Measurements from ENCODE around the gene ADSS2. TPM values are rescaled to one million over a fixed set of nuclear protein-coding genes. Genes with fewer than 3 reads are reported as not detected.

The ADSS2 gene
- total RNA-seq, 1 experiment from 2014 or later = 46.2 TPM

- no peak for TF ChIP-seq JUND (IDR thresholded peaks at IDR 0.05)
- TF ChIP-seq ZNF274 (IDR thresholded peaks at IDR 0.05; ENCODE audit: low read depth, low read length) = no peak
- TF ChIP-seq SRF (IDR thresholded peaks at IDR 0.05; ENCODE audit: low read depth) = no peak
- TF ChIP-seq REST (IDR thresholded peaks at IDR 0.05; ENCODE audit: low read depth) = no peak
- TF ChIP-seq POLR2A (IDR thresholded peaks at IDR 0.05; ENCODE audit: borderline replicate concordance, extremely low read depth, insufficient read depth, insufficient read length) = no peak
- TF ChIP-seq CEBPB (IDR thresholded peaks at IDR 0.05; ENCODE audit: low read depth) = no peak
- TF ChIP-seq YY1 (IDR thresholded peaks at IDR 0.05; ENCODE audit: extremely low read depth, insufficient replicate concordance, low read depth, low read length) = no peak
- TF ChIP-seq EZH2phosphoT487 (IDR thresholded peaks at IDR 0.05; ENCODE audit: borderline replicate concordance) = no peak
- TF ChIP-seq ZBTB33 (IDR thresholded peaks at IDR 0.05; ENCODE audit: extremely low read depth, insufficient replicate concordance, low read length) = no peak
- TF ChIP-seq FOSL1 (IDR thresholded peaks at IDR 0.05; ENCODE audit: low read depth) = no peak
- no peak for TF ChIP-seq SIN3A (IDR thresholded peaks at IDR 0.05; ENCODE audit: low read depth)
- no peak for TF ChIP-seq TCF7L2 (IDR thresholded peaks at IDR 0.05; ENCODE audit: borderline replicate concordance, extremely low read depth, insufficient read depth, insufficient read length)
- no peak for TF ChIP-seq POLR2AphosphoS5 (IDR thresholded peaks at IDR 0.05; ENCODE audit: low read depth, low read length)
- intact Hi-C loops (cut with micrococcal nuclease) = no loop called here
- Histone ChIP-seq H3K4me3 (replicated peaks in 1 of 2; ENCODE audit: low read depth in 1 of 2, low read length in 2 of 2) (no peak overlapping the region), H3K9me2 (ENCODE audit: insufficient read depth) (no peaks in the 10 kb centered on the region), H3K27ac (ENCODE audit: low read depth, low read length) (no peak overlapping the region), H3K79me2 (ENCODE audit: insufficient read depth, low read length) (no peaks in the 10 kb centered on the region), H3K27me3 (ENCODE audit: insufficient read depth, low read length) (no peaks in the 10 kb centered on the region), H3K36me3 (ENCODE audit: control insufficient read depth in 1 of 2, insufficient read depth in 2 of 2, low read length in 2 of 2) (peaks cover 0 to 31% of the 10 kb centered on the region in 2 experiments), H2AFZ (ENCODE audit: low read depth, low read length, poor library complexity, severe bottlenecking) (no peak overlapping the region), H3K9ac (ENCODE audit: low read length) (no peak overlapping the region), H3K9me3 (ENCODE audit: control insufficient read depth in 1 of 2, insufficient read depth in 1 of 2, low read depth in 1 of 2, low read length in 2 of 2) (peaks cover 6 to 13% of the 10 kb centered on the region in 2 experiments; a peak in 3 of 4 replicates), H3K4me2 (ENCODE audit: low read length) (no peak overlapping the region), H3K4me1 (ENCODE audit: control insufficient read depth in 1 of 2, insufficient read depth in 2 of 2, low read length in 2 of 2) (no peaks in the 10 kb centered on the region), H4K20me1 (ENCODE audit: insufficient read depth) (no peaks in the 10 kb centered on the region)
- ATAC-seq (no peak), DNase-seq (ENCODE audit: low read depth, low spot score) (no peak)
- CTCF ChIA-PET = no interaction called here
- POLR2A ChIA-PET = no interaction called here
- RAD21 ChIA-PET (ENCODE audit: low non-redundant PET in 1 of 2, low total read pairs in 2 of 2, uncharacterized antibody in 2 of 2, unreplicated experiment in 2 of 2) = no interaction called here
- BruUV-seq (replicated peaks) = no TSS peak
Observed at GRCh38 chr1:244405856-244406255, 45.9 kb downstream of the ADSS2 start.

All from HCT116 (cell line).